Measurements from ENCODE around the gene TGFBRAP1. TPM values are rescaled to one million over a fixed set of nuclear protein-coding genes. Genes with fewer than 3 reads are reported as not detected.
A peak's percentile ranks its signal among the peaks of the same experiment; 100 is the strongest.

The TGFBRAP1 gene
- total and polyA plus RNA-seq, 2 experiments from 2014 or later: 8.5 to 11.3 TPM

DNA sequence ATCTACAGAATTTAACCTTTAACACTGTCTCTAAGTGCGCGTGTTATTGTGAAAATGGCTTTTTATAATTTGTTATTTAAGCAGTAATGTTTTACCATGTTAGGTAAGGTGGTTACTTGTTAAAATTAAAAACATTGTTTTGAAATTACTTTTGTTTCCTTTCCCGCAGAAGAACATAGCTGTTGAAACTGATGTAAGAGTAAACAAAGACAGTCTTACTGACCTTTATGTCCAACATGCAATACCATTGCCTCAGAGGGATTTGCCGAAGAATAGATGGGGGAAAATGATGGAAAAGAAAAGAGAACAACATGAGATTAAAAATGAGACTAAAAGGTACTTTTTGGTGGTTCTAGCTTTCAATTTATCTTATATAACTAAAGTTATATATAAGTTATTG, 9.9 kb upstream of the TGFBRAP1 start:
- H3K27me3 ChIP-seq (replicated peaks; ENCODE audit: insufficient read depth): no peaks in the 10 kb centered on the region
- H3K4me2 ChIP-seq (ENCODE audit: unreplicated experiment): peak overlapping the region; percentile 91
- no peaks in the 10 kb centered on the region for H4K20me1 ChIP-seq (ENCODE audit: insufficient read depth)
- 0 out of 2 replicates have a peak, but pooled peaks cover 9% of the 10 kb centered on the region for H3F3A ChIP-seq (ENCODE audit: insufficient read depth)
- peak overlapping the region; percentile 93; the same call in 1 of the 2 replicates for H3K9ac ChIP-seq
- peaks cover 18% of the 10 kb centered on the region for H3K4me1 ChIP-seq (ENCODE audit: insufficient read depth)
- WGBS, 2 experiments (ENCODE audit: low coverage in 1 of 2, low lambda C conversion rate in 2 of 2, missing lambda C conversion rate in 2 of 2): 84 to 92% methylated on average over 4 of the region's 4 CpGs
- no peak overlapping the region for H2AFZ ChIP-seq
- in situ Hi-C loops (cut with MboI): no loop called here
- no peak for DNase-seq
- no peaks in the 10 kb centered on the region for H3K9me3 ChIP-seq (ENCODE audit: low read depth)
- H3K9me2 ChIP-seq (ENCODE audit: insufficient read depth): no peaks in the 10 kb centered on the region
- no peak overlapping the region for H3K27ac ChIP-seq
- peaks cover 33% of the 10 kb centered on the region for H3K36me3 ChIP-seq (ENCODE audit: low read depth)
- peaks cover 63% of the 10 kb centered on the region for H3K79me2 ChIP-seq (ENCODE audit: insufficient read depth)
- H3K4me3 ChIP-seq: peak overlapping the region; percentile 82; the same call in 1 of the 2 replicates
- no peak for TF ChIP-seq EZH2 (IDR thresholded peaks at IDR 0.05; ENCODE audit: insufficient read depth, poor library complexity, severe bottlenecking)
- TF ChIP-seq EZH2phosphoT487 (IDR thresholded peaks at IDR 0.05; ENCODE audit: insufficient read depth, low read depth): no peak

DNA sequence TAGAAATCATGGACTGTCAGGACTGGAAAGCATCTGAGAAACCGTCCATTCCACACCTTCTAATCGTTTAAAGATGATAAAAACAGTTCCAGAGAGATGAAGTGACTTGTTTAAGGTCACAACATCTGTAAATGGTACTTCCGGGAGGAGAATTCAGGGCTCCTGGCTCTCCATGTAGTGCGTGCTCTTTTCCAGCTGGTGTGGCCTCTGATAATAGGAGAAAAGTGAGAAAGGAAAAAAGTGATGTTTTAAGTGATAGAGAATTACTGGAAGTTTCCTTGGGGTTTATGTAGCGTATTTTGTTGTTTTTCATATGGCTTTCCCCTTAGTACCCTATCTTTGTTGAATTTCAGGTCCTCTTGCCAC, 8.5 kb upstream of the TGFBRAP1 start:
- peak overlapping the region; percentile 93 for H3K9ac ChIP-seq
- WGBS, 2 experiments (ENCODE audit: low coverage in 1 of 2, low lambda C conversion rate in 2 of 2, missing lambda C conversion rate in 2 of 2): 2 to 3% methylated on average over 5 of the region's 5 CpGs
- peak overlapping the region; percentile 82 for H3K4me3 ChIP-seq
- peak; percentile 56 for DNase-seq
- TF ChIP-seq EZH2phosphoT487 (IDR thresholded peaks at IDR 0.05; ENCODE audit: insufficient read depth, low read depth): no peak
- no peak for TF ChIP-seq EZH2 (IDR thresholded peaks at IDR 0.05; ENCODE audit: insufficient read depth, poor library complexity, severe bottlenecking)
- peaks cover 24% of the 10 kb centered on the region for H3K36me3 ChIP-seq (ENCODE audit: low read depth)
- H3K27me3 ChIP-seq (replicated peaks; ENCODE audit: insufficient read depth): no peaks in the 10 kb centered on the region
- no peaks in the 10 kb centered on the region for H3K9me3 ChIP-seq (ENCODE audit: low read depth)
- H3K9me2 ChIP-seq (ENCODE audit: insufficient read depth): no peaks in the 10 kb centered on the region
- H2AFZ ChIP-seq: peak overlapping the region; percentile 79
- H3F3A ChIP-seq (ENCODE audit: insufficient read depth): 0 out of 2 replicates have a peak, but pooled peaks cover 9% of the 10 kb centered on the region
- H3K4me2 ChIP-seq (ENCODE audit: unreplicated experiment): peak overlapping the region; percentile 91
- H3K4me1 ChIP-seq (ENCODE audit: insufficient read depth): peaks cover 18% of the 10 kb centered on the region
- H3K27ac ChIP-seq: peak overlapping the region; percentile 94
- H4K20me1 ChIP-seq (ENCODE audit: insufficient read depth): no peaks in the 10 kb centered on the region
- H3K79me2 ChIP-seq (ENCODE audit: insufficient read depth): peaks cover 63% of the 10 kb centered on the region
- in situ Hi-C loops (cut with MboI): no loop called here

GRCh38 chr2:105337122-105338019, 7.8 kb upstream of the TGFBRAP1 start, which contains the start of gene C2orf49:
Gene C2orf49, plus strand, starts transcription at chr2:105337540. Its CDS starts 48 bp downstream, at chr2:105337588.
- H3K27ac ChIP-seq: peak within 1 kb of the TSS; percentile 94
- H3K4me2 ChIP-seq (ENCODE audit: unreplicated experiment): peak within 1 kb of the TSS; percentile 96
- H3K9me2 ChIP-seq (ENCODE audit: insufficient read depth): no peaks in the 10 kb centered on the region
- H2AFZ ChIP-seq: peak within 1 kb of the TSS; percentile 92
- peaks cover 63% of the 10 kb centered on the region for H3K79me2 ChIP-seq (ENCODE audit: insufficient read depth)
- peak within 1 kb of the TSS; percentile 82 for H3K4me3 ChIP-seq
- no peaks in the 10 kb centered on the region for H3K27me3 ChIP-seq (replicated peaks; ENCODE audit: insufficient read depth)
- no peaks in the 10 kb centered on the region for H3K9me3 ChIP-seq (ENCODE audit: low read depth)
- in situ Hi-C loops (cut with MboI): no loop called here
- peaks cover 18% of the 10 kb centered on the region; the same call in 1 of the 2 replicates for H3K36me3 ChIP-seq (ENCODE audit: low read depth)
- DNase-seq: peak; percentile 94
- 0 out of 2 replicates have a peak, but pooled peaks cover 2% of the 10 kb centered on the region for H3F3A ChIP-seq (ENCODE audit: insufficient read depth)
- no peaks in the 10 kb centered on the region for H4K20me1 ChIP-seq (ENCODE audit: insufficient read depth)
- 0 to 1% methylated on average over 43 to 57 of the region's 58 CpGs for WGBS, 2 experiments (ENCODE audit: low coverage in 1 of 2, low lambda C conversion rate in 2 of 2, missing lambda C conversion rate in 2 of 2)
- no peak for TF ChIP-seq EZH2phosphoT487 (IDR thresholded peaks at IDR 0.05; ENCODE audit: insufficient read depth, low read depth)
- TF ChIP-seq EZH2 (IDR thresholded peaks at IDR 0.05; ENCODE audit: insufficient read depth, poor library complexity, severe bottlenecking): no peak
- peak within 1 kb of the TSS; percentile 93 for H3K9ac ChIP-seq
- peaks cover 18% of the 10 kb centered on the region for H3K4me1 ChIP-seq (ENCODE audit: insufficient read depth)

- TF ChIP-seq EZH2 (IDR thresholded peaks at IDR 0.05; ENCODE audit: insufficient read depth, poor library complexity, severe bottlenecking) (no peak), EZH2phosphoT487 (IDR thresholded peaks at IDR 0.05; ENCODE audit: insufficient read depth, low read depth) (no peak)
- H3K9me3 ChIP-seq (ENCODE audit: low read depth): no peaks in the 10 kb centered on the region
- H3K4me3 ChIP-seq: peak overlapping the region; percentile 82
- H3K9me2 ChIP-seq (ENCODE audit: insufficient read depth): no peaks in the 10 kb centered on the region
- no peaks in the 10 kb centered on the region for H3K27me3 ChIP-seq (replicated peaks; ENCODE audit: insufficient read depth)
- DNase-seq: no peak
- peak overlapping the region; percentile 92 for H2AFZ ChIP-seq
- in situ Hi-C loops (cut with MboI): no loop called here
- H3K9ac ChIP-seq: peak overlapping the region; percentile 93
- no peaks in the 10 kb centered on the region for H3F3A ChIP-seq (ENCODE audit: insufficient read depth)
- H3K79me2 ChIP-seq (ENCODE audit: insufficient read depth): peaks cover 56% of the 10 kb centered on the region
- no peaks in the 10 kb centered on the region for H4K20me1 ChIP-seq (ENCODE audit: insufficient read depth)
- peak overlapping the region; percentile 94 for H3K27ac ChIP-seq
- peak overlapping the region; percentile 96 for H3K4me2 ChIP-seq (ENCODE audit: unreplicated experiment)
- peaks cover 18% of the 10 kb centered on the region for H3K4me1 ChIP-seq (ENCODE audit: insufficient read depth)
- peaks cover 14% of the 10 kb centered on the region; the same call in 1 of the 2 replicates for H3K36me3 ChIP-seq (ENCODE audit: low read depth)
- 4 to 8% methylated on average over 7 of the region's 7 CpGs for WGBS, 2 experiments (ENCODE audit: low coverage in 1 of 2, low lambda C conversion rate in 2 of 2, missing lambda C conversion rate in 2 of 2)
Observed at GRCh38 chr2:105336786-105337121, 7.2 kb upstream of the TGFBRAP1 start.
